ENCODE measurements around the gene OLFML2B. TPM values are rescaled to one million over a fixed set of nuclear protein-coding genes. Genes with fewer than 3 reads are reported as not detected.

The OLFML2B gene
- total and polyA plus RNA-seq, 2 of the 13 experiments (the other 11 are each of a cell fraction or from before 2014, with no cell fraction given): not detected

DNA sequence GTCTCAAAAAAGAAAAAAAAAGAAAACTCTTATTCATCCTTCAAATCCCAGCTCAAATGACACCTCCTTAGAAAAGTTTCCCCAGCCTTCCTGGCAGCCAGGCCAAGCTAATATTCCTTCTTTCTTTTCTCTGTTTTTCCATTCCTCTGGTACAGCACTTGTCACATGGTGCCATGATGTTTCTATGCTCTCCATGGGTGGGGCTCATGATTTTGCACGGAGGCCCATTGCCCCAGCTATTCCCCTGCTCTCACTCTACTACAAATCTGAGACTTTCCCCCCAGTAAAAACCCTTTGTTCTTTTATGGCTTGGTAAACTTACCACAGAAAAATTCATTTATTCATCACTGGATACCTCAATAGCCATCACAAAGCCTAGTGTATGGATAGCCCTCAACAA, 26.5 kb downstream of the OLFML2B start (continued):
- TF ChIP-seq FOXJ3 (CRISPR knock-in tag; IDR thresholded peaks at IDR 0.05; ENCODE audit: borderline replicate concordance) (no peak), HOXD1 (CRISPR knock-in tag; IDR thresholded peaks at IDR 0.05) (no peak), ZC3H13 (CRISPR knock-in tag; IDR thresholded peaks at IDR 0.05) (no peak), GTF3A (CRISPR knock-in tag; conservative IDR thresholded peaks at IDR 0.05) (no peak), BRD4 (CRISPR knock-in tag; IDR thresholded peaks at IDR 0.05) (no peak)

DNA sequence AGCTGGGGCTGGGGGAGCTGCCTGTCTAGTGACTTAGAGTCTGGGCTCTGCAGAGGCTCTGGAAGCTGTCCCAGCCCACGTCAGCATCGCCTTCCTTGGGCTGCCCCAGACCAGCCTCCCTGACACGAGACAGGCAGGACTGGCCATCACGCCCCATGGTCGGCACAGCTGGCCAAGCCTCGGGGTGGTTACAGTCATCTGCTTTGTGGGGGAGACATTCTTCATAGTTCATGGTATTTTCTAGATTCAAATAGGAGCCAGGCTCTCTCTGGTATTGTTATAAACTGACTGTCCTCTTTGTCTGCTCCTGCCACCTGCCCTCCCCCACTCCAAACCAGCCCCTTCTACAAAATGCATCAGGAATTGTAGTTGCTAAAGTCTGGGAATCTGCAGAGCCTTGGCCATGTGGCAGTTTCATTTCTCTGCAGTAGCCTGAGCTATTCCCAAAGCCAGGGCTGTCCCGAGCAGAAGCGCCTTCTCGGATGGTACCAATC, 29.4 kb downstream of the OLFML2B start:
- H3K27ac ChIP-seq (ENCODE audit: extremely low read length, insufficient read depth, low read length): no peak overlapping the region
- H2AFZ ChIP-seq (ENCODE audit: low read length): no peak overlapping the region
- no peaks in the 10 kb centered on the region for H4K20me1 ChIP-seq (ENCODE audit: insufficient read depth, low read length)
- in situ Hi-C loops (cut with HindIII; ENCODE audit: extremely low pct_ligation_motif_present, low pct_unique_long_range_greater_than_20kb) (no loop called here), intact Hi-C loops (cut with micrococcal nuclease; ENCODE audit: unreplicated experiment) (no loop called here)
- whole genome bisulfite sequencing (ENCODE audit: low lambda C conversion rate): 47% methylated on average over 4 of the region's 9 CpGs
- H3K4me1 ChIP-seq (ENCODE audit: insufficient read depth, low read length): no peaks in the 10 kb centered on the region
- DNase-seq (ENCODE audit: low spot score): no peak
- TF ChIP-seq MBNL3 (CRISPR knock-in tag; conservative IDR thresholded peaks at IDR 0.05) (no peak), ZNF737 (CRISPR knock-in tag; IDR thresholded peaks at IDR 0.05; ENCODE audit: borderline replicate concordance) (no peak)
- ChIA-PET CTCF (ENCODE audit: low intra/inter-chr PET ratio, low total read pairs) (no interaction called here), POLR2A (no interaction called here)
- no peak for ATAC-seq
- H3K9me3 ChIP-seq (ENCODE audit: low read length): no peaks in the 10 kb centered on the region
- no peak overlapping the region for H3K9ac ChIP-seq (ENCODE audit: insufficient read depth, low read depth, low read length)
- peaks cover 0 to 11% of the 10 kb centered on the region in 2 experiments; a peak in 2 of 5 replicates for H3K27me3 ChIP-seq (ENCODE audit: control insufficient read depth in 1 of 2, insufficient read depth in 2 of 2, low read length in 2 of 2)
- FAIRE-seq: no peak
- H3K79me2 ChIP-seq (ENCODE audit: insufficient read depth, low read length): no peaks in the 10 kb centered on the region
- H3K4me3 ChIP-seq (replicated peaks in 1 of 3; ENCODE audit: insufficient read depth in 1 of 3, low read depth in 2 of 3, low read length in 3 of 3): no peak overlapping the region
- BruUV-seq (replicated peaks): no TSS peak
- H3K36me3 ChIP-seq (replicated peaks in 1 of 2; ENCODE audit: control insufficient read depth in 1 of 2, insufficient read depth in 2 of 2, low read length in 2 of 2): no peaks in the 10 kb centered on the region
- H3K4me2 ChIP-seq (ENCODE audit: low read depth, low read length): no peak overlapping the region

DNA sequence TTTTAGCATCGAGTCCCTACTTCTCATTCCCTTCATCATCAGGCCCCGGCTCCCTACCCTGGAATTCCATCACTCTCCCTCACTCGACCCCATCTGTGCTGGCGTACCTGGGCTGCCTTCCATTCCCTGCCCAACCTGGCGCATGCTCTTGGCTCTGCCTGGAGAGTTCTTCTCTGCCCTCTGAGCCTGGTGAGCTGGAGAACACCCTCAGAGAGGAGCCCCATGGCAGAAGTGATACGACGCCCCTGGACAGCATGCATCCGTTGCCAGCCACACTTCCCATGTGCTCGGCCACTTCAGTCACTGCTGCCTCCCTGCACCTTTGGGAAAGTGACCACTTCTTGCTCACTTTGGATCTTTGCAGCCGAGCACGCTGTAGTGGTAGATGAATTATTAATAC, 30.1 kb downstream of the OLFML2B start:
- H3K4me1 ChIP-seq (ENCODE audit: insufficient read depth, low read length): no peaks in the 10 kb centered on the region
- 39% methylated on average over 11 of the region's 11 CpGs for WGBS (ENCODE audit: low lambda C conversion rate)
- BruUV-seq (replicated peaks): no TSS peak
- CTCF ChIA-PET (ENCODE audit: low intra/inter-chr PET ratio, low total read pairs): no interaction called here
- in situ Hi-C loops (cut with HindIII; ENCODE audit: extremely low pct_ligation_motif_present, low pct_unique_long_range_greater_than_20kb) (no loop called here), intact Hi-C loops (cut with micrococcal nuclease; ENCODE audit: unreplicated experiment) (no loop called here)
- no peak overlapping the region for H3K27ac ChIP-seq (ENCODE audit: extremely low read length, insufficient read depth, low read length)
- no peak overlapping the region for H3K9ac ChIP-seq (ENCODE audit: insufficient read depth, low read depth, low read length)
- no peaks in the 10 kb centered on the region for H4K20me1 ChIP-seq (ENCODE audit: insufficient read depth, low read length)
- peaks cover 0 to 15% of the 10 kb centered on the region in 2 experiments; a peak in 2 of 5 replicates for H3K27me3 ChIP-seq (ENCODE audit: control insufficient read depth in 1 of 2, insufficient read depth in 2 of 2, low read length in 2 of 2)
- POLR2A ChIA-PET: no interaction called here
- ATAC-seq (no peak), FAIRE-seq (no peak), DNase-seq (ENCODE audit: low spot score) (no peak)
- H3K36me3 ChIP-seq (replicated peaks in 1 of 2; ENCODE audit: control insufficient read depth in 1 of 2, insufficient read depth in 2 of 2, low read length in 2 of 2): no peaks in the 10 kb centered on the region
- no peak overlapping the region for H3K4me2 ChIP-seq (ENCODE audit: low read depth, low read length)
- no peak overlapping the region for H3K4me3 ChIP-seq (replicated peaks in 1 of 3; ENCODE audit: insufficient read depth in 1 of 3, low read depth in 2 of 3, low read length in 3 of 3)
- no peak overlapping the region for H2AFZ ChIP-seq (ENCODE audit: low read length)
- no peaks in the 10 kb centered on the region for H3K79me2 ChIP-seq (ENCODE audit: insufficient read depth, low read length)
- no peaks in the 10 kb centered on the region for H3K9me3 ChIP-seq (ENCODE audit: low read length)
- TF ChIP-seq, protein P1, sequence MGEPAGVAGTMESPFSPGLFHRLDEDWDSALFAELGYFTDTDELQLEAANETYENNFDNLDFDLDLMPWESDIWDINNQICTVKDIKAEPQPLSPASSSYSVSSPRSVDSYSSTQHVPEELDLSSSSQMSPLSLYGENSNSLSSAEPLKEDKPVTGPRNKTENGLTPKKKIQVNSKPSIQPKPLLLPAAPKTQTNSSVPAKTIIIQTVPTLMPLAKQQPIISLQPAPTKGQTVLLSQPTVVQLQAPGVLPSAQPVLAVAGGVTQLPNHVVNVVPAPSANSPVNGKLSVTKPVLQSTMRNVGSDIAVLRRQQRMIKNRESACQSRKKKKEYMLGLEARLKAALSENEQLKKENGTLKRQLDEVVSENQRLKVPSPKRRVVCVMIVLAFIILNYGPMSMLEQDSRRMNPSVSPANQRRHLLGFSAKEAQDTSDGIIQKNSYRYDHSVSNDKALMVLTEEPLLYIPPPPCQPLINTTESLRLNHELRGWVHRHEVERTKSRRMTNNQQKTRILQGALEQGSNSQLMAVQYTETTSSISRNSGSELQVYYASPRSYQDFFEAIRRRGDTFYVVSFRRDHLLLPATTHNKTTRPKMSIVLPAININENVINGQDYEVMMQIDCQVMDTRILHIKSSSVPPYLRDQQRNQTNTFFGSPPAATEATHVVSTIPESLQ (CRISPR knock-in tag; conservative IDR thresholded peaks at IDR 0.05): no peak
- no peak for TF ChIP-seq PHF20 (CRISPR knock-in tag; IDR thresholded peaks at IDR 0.05)
- TF ChIP-seq NCOR1 (IDR thresholded peaks at IDR 0.05; ENCODE audit: borderline replicate concordance, low read length): no peak
- no peak for TF ChIP-seq POLR2AphosphoS5 (IDR thresholded peaks at IDR 0.05; ENCODE audit: low read depth, low read length)
- TF ChIP-seq, protein P2, sequence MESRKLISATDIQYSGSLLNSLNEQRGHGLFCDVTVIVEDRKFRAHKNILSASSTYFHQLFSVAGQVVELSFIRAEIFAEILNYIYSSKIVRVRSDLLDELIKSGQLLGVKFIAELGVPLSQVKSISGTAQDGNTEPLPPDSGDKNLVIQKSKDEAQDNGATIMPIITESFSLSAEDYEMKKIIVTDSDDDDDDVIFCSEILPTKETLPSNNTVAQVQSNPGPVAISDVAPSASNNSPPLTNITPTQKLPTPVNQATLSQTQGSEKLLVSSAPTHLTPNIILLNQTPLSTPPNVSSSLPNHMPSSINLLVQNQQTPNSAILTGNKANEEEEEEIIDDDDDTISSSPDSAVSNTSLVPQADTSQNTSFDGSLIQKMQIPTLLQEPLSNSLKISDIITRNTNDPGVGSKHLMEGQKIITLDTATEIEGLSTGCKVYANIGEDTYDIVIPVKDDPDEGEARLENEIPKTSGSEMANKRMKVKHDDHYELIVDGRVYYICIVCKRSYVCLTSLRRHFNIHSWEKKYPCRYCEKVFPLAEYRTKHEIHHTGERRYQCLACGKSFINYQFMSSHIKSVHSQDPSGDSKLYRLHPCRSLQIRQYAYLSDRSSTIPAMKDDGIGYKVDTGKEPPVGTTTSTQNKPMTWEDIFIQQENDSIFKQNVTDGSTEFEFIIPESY (CRISPR knock-in tag; IDR thresholded peaks at IDR 0.05): no peak
- TF ChIP-seq, protein P3, sequence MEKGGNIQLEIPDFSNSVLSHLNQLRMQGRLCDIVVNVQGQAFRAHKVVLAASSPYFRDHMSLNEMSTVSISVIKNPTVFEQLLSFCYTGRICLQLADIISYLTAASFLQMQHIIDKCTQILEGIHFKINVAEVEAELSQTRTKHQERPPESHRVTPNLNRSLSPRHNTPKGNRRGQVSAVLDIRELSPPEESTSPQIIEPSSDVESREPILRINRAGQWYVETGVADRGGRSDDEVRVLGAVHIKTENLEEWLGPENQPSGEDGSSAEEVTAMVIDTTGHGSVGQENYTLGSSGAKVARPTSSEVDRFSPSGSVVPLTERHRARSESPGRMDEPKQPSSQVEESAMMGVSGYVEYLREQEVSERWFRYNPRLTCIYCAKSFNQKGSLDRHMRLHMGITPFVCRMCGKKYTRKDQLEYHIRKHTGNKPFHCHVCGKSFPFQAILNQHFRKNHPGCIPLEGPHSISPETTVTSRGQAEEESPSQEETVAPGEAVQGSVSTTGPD (CRISPR knock-in tag; IDR thresholded peaks at IDR 0.05): no peak
